T47D (cell line): Measurements from ENCODE around the gene GRID2.
"Not testable (repeated sequence)": the region's sequence is repeated elsewhere in the genome, so short reads cannot be mapped to it uniquely, and the experiment has no call there.

Experiments
- DNase-seq, 2 experiments: peaks; one replicate each; pipeline versions ENCODE4 v3.0.0 to v3.0.0-alpha.2; 2011 to 2012; ENCODE audit warnings: low read depth in 1 of 2, low spot score in 1 of 2
- JUND ChIP-seq: IDR thresholded peaks from 2 replicates; pipeline ENCODE4 v1.6.1; 2012; ENCODE audit warnings: low read depth
- in situ Hi-C: cut with HindIII; loops from 2 replicates; pipeline ENCODE4 v1.10.0; 2016; ENCODE audit warnings: low sequenced_read_pairs, low pct_unique_long_range_greater_than_20kb

GRID2 gene

DNA sequence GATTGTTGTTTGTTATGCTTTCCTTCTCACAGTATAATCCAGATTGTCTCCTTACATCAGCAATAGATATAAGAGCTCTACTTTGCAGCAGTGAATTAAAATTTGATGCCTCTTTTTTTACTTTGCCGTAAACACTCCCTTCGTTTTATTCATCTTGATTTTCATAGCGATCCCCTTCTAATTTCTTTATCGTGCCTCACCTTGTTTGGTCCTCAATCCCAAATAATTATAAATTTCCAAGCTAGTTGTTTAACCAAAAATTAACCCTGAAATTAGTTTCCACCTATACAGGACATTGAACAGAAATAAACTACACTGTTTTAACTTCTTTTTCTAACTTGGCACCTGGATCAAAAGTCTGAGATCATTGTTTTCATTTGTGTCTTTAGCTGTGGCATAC, 35.1 kb upstream of the GRID2 start:
- in situ Hi-C loops: no loop called here
- TF ChIP-seq JUND: no peak
- no peak for DNase-seq

DNA sequence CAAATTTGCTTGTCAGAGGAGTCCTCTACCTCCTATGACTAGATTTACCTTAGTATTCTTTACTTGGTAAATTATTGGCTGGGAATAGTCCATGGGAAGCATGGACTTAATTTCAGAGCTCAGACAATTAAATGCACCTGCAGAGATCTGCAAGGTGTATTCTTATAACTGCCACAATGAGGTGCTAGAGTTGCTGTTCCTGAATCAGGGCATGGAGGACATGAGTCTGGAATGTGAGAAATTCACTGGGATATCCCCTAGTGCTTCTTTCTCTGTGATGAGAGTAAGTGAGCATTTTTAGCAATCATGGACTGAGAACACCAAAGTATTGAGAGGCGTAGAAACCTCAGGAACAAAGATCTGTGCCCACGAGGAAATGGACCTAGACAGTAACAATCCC, 32.9 kb upstream of the GRID2 start:
- in situ Hi-C loops: no loop called here
- TF ChIP-seq JUND: no peak
- DNase-seq: peak in 1 of 2 experiments; percentile 9

DNA sequence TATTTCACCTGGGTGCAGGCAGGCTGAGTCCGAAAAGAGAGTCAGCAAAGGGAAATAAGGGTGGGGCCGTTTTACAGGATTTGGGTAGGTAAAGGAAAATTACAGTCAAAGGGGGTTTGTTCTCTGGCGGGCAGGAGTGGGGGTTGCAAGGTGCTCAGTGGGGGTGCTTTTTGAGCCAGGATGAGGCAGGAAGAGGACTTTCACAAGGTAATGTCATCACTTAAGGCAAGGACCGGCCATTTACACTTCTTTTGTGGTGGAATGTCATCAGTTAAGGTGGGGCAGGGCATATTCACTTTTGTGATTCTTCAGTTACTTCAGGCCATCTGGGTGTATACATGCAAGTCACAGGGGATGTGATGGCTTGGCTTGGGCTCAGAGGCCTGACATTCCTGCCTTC, 32.2 kb upstream of the GRID2 start:
- in situ Hi-C loops: not testable (repeated sequence)

DNA sequence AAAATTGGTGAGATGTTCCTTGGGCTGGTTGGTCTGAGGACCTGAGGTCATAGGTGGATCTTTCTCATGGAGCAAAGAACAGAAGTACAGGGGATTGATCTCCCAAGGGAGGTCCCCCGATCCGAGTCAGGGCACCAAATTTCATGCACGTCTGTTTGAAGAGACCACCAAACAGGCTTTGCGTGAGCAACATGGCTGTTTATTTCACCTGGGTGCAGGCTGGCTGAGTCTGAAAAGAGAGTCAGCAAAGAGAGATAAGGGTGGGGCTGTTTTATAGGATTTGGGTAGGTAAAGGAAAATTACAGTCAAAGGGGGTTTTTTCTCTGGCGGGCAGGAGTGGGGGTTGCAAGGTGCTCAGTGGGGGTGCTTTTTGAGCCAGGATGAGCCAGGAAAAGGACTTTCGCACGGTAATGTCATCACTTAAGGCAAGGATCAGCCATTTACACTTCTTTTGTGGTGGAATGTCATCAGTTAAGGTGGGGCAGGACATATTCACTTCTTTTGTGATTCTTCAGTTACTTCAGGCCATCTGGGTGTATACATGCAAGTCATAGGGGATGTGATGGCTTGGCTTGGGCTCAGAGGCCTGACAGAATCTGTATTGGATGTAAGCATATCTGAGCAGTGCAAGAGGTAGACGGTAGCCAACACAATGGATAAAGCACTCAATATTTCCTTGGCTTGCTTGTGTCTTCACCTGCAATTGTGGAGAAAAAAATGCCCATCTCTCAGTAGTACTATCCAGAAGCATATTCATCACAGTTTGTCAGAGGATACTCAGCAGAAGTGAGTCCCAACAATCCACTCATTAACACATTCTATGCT, 26.5 kb upstream of the GRID2 start:
- in situ Hi-C loops, DNase-seq: not testable (repeated sequence)

More for the DNA sequence above, 32.2 kb upstream of the GRID2 start:
- DNase-seq: not testable (repeated sequence)

DNA sequence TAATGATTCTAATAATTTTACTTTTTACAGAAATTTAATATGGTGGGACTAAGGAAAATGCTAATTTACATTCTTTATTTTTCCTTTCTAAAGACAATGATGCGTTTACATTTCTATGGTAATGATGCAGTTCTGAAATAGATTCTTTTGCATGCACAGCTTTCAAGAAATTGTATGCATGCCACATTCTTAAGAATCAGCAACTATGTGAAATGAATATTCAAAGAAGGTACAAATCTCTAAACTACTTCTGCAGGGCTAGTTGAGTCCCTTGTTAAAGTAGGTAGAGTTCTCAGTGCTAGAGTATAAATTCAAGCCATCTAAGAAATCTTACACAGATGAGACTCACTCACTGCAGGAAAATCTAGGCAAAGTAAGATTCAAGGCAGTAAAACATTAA, 24.5 kb upstream of the GRID2 start:
- in situ Hi-C loops: no loop called here
- no peak for DNase-seq
- no peak for TF ChIP-seq JUND

DNA sequence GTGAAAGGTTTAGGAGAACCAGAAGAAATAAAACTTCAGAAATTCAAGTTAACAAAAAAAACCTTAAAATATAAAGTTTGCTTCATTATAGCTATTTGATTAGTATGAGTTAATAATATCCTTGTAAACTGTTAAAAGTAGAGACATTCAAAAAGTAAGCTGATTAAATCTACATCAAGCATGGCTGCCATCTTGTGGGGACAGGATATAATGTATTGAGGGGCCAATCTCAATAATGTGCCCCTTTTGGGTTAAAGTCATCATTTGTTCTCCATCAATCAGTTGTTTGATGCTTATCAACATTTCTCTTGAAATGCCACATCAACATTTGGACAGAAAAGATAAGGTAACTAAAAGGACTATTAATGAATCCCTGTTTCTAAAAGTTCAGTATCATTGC, 4.6 kb upstream of the GRID2 start:
- TF ChIP-seq JUND: no peak
- no peak for DNase-seq
- in situ Hi-C loops: no loop called here

DNA sequence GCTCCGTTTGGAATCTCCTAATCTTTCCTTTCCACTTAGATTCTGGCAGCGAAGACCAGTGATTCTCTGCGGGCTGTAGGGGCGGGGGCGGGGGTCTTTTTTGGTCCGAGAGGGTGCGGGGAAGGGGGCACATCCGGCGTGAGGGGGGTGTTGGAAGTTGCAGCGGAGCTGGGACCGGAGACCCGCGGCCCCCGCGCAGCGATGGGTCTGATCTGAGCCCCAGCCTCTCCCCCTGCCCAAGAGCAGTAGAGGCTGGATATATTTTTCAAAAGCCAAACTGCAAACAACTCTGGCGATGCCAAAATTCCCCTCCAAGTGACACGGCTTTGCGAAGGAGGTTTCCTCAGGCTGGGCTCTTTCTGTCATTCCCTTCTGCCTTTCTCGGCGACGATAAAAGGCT, 355 bp downstream of the GRID2 start:
- no peak for TF ChIP-seq JUND
- in situ Hi-C loops: no loop called here
- DNase-seq: no peak

DNA sequence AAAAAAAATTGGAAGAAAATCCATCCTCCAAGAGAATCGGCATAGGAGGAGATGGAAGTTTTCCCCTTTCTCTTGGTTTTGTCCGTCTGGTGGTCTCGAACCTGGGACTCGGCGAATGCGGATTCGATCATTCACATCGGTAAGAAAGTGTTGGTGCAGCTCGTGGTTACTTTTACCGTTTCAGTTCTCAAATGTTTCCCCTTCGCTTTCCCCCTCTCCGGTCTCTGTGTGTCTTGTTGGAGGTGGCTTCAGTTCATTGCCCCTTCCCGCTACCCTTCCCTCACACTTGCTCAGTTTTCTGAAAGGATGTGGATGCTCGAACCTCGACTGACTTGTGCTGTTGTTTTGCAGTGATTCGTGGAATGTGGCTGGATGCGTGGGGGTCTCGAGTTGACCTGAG, 840 bp downstream of the GRID2 start:
- no peak for DNase-seq
- TF ChIP-seq JUND: no peak
- in situ Hi-C loops: no loop called here

DNA sequence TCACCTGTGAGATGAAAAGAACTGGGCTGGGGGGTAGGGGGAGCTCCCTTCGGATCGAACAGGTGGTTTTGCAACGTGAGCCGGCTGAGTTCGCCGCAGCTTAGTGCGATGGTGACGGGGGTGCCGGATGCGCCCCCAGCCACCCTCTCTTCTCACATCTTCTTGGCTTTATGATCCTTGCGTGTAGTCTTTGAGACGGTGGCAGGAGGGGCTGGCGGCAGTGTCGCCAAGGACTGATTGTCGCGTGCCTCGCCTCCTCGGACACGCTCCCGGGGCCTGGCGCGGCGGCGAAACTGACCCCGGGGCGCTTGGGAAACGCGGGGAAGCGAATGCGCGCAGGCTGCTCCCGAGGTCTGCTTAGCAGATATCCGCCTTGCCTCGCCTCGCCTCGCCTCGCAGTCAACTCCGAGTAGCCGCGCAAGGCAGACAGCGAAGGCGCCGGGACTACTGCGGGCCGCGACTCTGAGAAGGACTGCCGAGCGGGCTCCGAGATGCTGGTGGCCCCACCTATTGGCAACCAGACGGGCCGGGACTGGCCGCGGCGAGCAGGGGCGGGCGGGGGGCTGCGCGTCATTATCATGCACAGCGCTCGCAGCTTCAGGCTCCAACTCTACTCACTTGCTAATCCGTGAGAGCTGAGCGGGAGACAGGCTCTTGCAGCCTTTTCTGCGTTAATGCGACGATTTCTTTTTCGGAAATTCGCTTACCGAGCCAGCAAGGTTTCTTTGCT, 1.5 kb downstream of the GRID2 start:
- no peak for TF ChIP-seq JUND
- DNase-seq: no peak
- in situ Hi-C loops: no loop called here

DNA sequence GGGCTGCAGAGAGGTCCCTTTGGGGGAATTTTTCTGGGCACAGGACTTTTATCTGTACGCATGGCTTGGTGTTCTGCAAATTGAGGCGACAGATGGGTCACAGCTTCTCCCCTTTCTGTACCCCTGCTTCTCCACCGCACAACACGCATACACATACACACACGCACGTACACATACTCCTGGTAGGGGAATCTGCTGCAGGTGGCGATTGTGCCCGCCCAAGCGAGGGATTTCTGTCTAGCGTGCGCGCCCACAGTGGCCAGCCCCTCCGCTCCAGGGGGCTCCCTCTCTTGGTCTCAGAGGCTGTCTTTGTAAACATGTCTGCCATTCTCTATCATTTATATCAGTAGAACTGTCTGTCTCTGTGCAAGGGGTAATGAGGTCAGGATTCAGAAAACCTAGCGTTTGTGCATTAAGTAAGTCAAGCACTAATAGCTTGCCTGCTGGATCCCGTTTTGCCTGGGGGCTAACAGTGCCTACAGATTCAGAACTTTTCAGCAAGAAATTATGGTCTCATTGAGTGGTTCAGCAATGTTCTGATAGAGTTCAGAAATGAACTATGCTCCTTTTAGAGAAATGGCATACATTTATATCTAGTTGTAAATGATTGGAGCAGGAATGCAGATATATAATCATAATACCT, 2.2 kb downstream of the GRID2 start:
- no peak for TF ChIP-seq JUND
- in situ Hi-C loops: no loop called here
- no peak for DNase-seq

DNA sequence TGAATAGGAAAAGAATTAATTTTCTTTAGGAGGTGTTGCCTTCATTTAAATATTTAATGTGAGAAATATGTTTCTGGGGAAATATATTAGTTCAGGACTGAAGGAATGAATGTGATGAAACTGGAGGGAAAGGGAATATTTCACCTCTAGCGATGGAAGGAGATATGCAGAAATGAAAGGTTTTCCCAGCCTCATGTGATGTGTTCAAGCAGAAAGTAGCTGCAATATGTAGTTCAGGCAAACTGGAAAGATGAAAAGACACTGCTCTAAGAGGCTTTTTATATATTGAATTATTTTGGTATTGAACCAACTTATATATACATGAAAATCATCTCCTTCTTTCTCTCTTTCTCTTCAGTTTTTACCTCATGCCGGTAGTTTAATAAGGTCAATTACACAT, 3.4 kb downstream of the GRID2 start:
- DNase-seq: no peak
- no peak for TF ChIP-seq JUND
- in situ Hi-C loops: no loop called here

DNA sequence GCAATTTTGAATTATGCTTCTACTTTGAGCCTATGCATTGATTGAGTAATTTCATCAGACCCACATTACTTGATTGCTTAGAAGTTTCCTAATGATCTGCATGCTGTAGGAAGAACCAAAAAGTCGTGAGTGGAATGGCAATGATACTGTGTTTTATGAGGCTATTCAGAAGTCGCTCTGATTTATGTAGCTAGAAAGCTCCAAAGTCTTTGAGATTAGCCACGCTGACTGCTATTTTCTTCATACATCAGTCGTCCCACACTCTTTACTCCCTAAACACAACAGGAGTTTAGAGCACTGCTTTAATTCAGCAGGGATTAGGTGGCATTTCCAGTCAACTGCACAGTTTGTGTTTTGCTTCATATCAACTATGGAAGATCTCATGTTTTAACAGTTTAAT, 4.1 kb downstream of the GRID2 start:
- in situ Hi-C loops: no loop called here
- no peak for TF ChIP-seq JUND
- no peak for DNase-seq

DNA sequence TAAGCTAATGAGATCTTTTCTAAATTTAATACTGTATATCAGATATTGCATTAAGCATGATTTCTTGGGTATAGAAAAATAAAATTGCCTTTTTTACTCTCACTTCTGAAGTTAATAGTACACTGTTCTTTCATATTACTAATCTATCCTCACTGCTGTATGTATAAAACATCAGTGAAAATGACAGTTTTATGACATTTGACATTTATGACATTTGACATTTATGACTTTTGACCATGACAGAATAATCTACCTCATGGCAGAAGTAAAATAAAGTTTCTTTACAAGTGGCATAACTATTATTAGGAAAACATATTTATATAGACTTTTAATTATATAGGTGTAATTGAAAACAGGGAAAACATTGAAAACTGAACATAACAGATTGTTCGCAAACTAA, 13.3 kb downstream of the GRID2 start:
- no peak for DNase-seq
- TF ChIP-seq JUND: no peak
- in situ Hi-C loops: no loop called here
